HG03520 (cell line): Measurements from ENCODE around the gene CDX1.
"Not testable (repeated sequence)": the region's sequence is repeated elsewhere in the genome, so short reads cannot be mapped to it uniquely, and the experiment has no call there.

Experiments used
- ATAC-seq: cut with Tn5 transposase; IDR thresholded peaks from one replicate; pipeline ENCODE4 v1.9.1; 2021; ENCODE audit warnings: mild to moderate bottlenecking, moderate library complexity; ENCODE audit not compliant: unreplicated experiment

Gene CDX1

DNA sequence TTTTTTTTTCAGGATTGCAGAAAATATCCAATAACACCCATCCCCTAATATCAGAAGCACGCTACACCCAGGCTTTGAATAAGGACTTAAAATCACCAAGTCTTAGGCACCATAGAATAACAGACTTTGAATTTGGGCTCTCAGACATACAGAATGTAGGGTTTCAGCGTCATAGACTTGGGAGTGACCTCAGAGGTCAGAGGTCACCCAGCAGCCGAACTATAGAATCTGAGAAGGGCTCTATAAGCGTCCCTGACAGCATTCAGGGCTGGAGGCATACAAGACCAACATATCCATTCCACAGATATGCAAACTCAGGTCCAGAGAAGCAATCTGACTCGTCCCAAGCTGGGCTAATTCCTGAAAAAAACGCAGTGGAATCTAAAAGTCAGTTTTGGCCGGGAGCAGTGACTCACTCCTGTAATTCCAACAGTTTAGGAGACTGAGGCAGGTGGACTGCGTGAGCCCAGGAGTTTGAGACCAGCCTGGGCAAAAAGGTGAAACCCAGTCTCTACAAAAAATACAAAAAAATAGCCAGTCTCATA is 58.0 kb downstream of the CDX1 start:
- ATAC-seq, result no peak

DNA sequence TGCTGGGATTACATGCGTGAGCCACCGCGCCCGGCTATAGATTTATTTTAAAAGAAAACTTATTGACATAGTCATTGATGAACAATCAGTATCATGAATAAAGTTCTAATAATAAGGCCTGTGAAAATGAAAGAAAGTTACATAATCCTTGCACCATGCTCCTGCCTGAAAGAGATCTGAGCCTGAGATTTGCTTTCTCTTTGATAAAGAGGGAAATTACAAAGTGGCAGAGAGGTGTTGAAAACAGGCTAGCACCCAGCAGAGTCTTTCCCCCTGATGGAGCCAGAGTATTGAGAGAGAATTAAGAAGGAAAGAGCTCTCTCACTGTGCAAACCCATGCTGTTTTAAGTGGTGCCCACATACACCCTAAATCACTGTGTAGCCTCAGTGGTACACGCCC is 60.5 kb downstream of the CDX1 start:
- ATAC-seq, result no peak

DNA sequence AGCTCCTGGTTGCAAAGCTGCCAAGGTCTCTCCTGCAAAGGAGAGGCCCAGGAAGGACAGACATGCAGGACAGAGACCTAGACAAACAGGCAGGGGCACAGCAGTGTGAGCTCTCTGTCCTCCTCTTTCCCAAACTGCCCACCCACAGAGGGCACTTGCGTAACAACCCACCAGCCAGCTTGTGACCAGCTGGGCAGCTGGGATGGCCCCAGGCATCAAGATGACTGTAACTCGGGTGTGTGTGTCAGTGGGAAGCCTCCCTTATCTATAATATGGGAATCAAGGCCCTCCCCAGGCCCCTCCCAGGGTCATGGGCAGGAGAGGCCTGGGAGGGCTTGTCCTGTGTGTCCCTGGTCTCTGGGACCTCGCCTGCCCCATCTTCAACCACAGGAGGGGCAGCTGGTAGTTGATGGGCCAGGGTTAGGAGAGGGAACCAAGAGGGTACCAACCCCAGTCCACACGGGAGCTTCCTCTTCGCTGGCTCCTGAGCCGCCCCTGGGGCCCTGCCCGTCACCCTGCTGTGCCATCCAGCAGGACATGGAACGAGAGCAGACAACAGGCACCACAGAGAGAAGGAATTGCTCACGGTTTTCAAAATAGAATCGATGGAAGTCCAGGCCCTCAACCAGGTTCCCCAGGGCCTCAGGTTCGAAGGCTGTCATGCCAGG is 61.2 kb downstream of the CDX1 start:
- ATAC-seq, result no peak

DNA sequence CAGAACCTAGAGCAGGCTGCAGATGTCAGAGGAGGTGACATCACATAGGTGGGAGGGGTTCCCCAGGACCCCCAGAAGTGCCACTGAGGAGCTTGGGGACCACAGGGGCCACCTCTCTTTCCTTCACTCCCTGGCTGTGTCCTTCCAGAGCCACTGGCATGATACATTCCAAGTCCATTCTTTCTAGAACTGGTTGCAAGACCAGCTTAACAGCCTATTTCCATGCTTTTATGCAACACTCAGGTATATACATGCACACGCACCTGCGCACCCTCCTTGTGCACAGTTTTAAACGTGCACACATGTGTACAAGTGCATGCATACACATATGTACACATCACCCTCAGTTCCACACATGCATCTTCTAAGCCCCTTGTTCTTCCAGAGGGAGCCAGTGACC is 63.0 kb downstream of the CDX1 start:
- ATAC-seq, result no peak

DNA sequence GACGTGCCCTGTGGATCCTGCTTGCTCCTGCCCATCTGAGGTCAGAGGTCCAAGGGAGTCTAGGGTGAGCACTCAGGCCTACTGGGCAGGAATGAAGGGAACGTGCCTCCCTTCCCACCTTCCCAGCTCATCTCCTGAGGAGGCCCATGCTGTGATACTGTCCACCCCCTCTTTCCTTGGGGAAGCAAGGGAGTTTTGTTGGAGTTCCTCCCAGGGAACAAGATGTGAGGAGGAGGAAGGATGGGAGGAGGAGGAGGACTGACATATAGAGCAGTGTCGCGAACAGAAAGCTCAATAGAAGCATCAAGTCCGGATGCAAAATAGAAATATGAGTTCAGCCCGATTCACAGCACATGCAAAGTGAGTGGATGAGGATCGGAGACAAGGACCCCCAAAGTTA is 64.3 kb downstream of the CDX1 start:
- no peak for ATAC-seq

DNA sequence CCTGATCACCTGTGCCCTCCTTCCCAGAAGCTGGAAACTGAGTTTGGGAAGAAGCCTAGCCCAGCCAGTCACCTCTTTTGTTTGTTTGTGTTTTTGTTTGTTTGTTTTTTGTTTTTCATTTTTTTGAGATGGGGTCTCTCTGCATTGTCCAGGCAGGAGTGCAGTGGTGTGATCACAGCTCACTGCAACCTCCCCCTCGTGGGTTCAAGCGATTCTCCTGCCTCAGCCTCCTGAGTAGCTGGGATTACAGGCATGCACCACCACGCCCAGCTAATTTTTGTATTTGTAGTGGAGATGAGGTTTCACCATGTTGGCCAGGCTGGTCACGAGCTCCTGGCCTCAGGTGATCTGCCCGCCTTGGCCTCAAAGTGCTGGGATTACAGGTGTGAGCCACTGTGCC is 67.1 kb downstream of the CDX1 start:
- not testable (repeated sequence) for ATAC-seq
